HTERT RPE-1 (cell line): ENCODE measurements around the gene GTF2A1L.

Source experiments
- in situ Hi-C: fragments of 300-500 bp; cut with MboI; formaldehyde crosslinking; loops from 4 replicates; pipeline ENCODE4 v1.14.3; 2020; ENCODE audit warnings: low sequenced_read_pairs

GTF2A1L gene

DNA sequence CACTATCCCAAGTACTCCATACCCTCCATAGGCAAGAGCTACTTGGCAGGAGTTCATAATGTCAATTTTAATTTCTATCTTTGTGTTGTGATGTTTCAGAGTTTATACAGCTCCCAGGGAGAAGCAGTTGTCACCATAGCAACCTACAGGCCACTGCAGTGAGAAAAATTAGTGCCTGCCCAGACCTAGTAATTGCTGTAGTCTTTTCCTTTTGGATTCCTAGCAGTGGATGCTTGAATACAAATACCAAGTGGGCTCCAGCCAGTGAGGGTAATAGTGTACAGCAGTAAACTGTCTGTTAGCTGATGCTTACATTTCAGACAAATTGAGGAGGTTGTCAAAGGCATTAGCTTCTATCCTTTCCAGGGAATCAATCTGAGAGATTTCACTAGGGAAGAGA lies 111.2 kb downstream of the GTF2A1L start:
- in situ Hi-C loops, result no loop called here
